Bronchial epithelial cell (primary cell): ENCODE measurements around the gene AP1S3. TPM values are rescaled to one million over a fixed set of nuclear protein-coding genes. Genes with fewer than 3 reads are reported as not detected.

ENCODE experiments used
- DNase-seq: peaks from one replicate; pipeline ENCODE4 v3.0.0-alpha.2; 2010; ENCODE audit warnings: low read depth
- FAIRE-seq: peaks from 2 replicates; lab custom pipeline; 2011; peaks lifted over from hg19 to GRCh38; lab: Jason Lieb, UNC
- H3K27me3 ChIP-seq: 2 replicates; pipeline ENCODE4 v1.5.1; 2011; ENCODE audit warnings: low read length; ENCODE audit not compliant: control insufficient read depth, insufficient read depth
- H3K36me3 ChIP-seq: 2 replicates; pipeline ENCODE4 v1.5.1; 2011; ENCODE audit warnings: low read length; ENCODE audit not compliant: control insufficient read depth, insufficient read depth
- H3K4me3 ChIP-seq: 2 replicates; pipeline ENCODE4 v1.5.1; 2011; ENCODE audit warnings: mild to moderate bottlenecking, low read depth, low read length, control low read depth
- total RNA-seq: library from RNA; depleted of rRNA; stranded (reverse); fragments of >200 nt; gene quantifications from 2 replicates; pipeline ENCODE4 v1.2.1, GENCODE V29; 2014
- TF ChIP-seq, protein P1 (sequence below): IDR thresholded peaks from 2 replicates; pipeline ENCODE4 v1.5.1; 2011; ENCODE audit warnings: mild to moderate bottlenecking, moderate library complexity, low read length, control low read depth, inconsistent platforms; ENCODE audit not compliant: insufficient read depth, severe bottlenecking

The AP1S3 gene
- total RNA-seq, 1 donor from 2014 or later: 59.5 TPM

DNA sequence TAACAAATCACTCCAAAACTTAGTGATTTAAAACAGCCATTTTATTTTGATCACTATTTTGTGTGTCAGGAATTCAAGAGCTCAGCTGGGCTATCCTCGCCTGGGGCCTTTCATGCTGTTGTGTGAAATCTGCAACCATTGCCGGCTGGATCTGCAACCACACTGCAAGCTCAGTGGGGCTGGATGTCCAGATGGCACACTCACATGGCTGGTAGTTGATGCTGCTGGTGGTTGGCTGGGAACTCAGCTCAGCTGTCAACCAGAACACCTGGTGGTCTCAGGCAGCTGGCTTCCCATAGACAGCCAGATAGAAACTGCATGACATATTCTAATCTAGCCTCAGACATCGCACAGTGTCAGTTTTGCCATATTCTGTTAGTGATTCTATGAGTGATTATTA is 30.6 kb upstream of the AP1S3 start:
- TF ChIP-seq, protein P1, sequence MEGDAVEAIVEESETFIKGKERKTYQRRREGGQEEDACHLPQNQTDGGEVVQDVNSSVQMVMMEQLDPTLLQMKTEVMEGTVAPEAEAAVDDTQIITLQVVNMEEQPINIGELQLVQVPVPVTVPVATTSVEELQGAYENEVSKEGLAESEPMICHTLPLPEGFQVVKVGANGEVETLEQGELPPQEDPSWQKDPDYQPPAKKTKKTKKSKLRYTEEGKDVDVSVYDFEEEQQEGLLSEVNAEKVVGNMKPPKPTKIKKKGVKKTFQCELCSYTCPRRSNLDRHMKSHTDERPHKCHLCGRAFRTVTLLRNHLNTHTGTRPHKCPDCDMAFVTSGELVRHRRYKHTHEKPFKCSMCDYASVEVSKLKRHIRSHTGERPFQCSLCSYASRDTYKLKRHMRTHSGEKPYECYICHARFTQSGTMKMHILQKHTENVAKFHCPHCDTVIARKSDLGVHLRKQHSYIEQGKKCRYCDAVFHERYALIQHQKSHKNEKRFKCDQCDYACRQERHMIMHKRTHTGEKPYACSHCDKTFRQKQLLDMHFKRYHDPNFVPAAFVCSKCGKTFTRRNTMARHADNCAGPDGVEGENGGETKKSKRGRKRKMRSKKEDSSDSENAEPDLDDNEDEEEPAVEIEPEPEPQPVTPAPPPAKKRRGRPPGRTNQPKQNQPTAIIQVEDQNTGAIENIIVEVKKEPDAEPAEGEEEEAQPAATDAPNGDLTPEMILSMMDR: no peak
- no peaks in the 10 kb centered on the region for H3K27me3 ChIP-seq
- FAIRE-seq (no peak), DNase-seq (no peak)
- H3K36me3 ChIP-seq: no peaks in the 10 kb centered on the region
- no peak overlapping the region for H3K4me3 ChIP-seq

DNA sequence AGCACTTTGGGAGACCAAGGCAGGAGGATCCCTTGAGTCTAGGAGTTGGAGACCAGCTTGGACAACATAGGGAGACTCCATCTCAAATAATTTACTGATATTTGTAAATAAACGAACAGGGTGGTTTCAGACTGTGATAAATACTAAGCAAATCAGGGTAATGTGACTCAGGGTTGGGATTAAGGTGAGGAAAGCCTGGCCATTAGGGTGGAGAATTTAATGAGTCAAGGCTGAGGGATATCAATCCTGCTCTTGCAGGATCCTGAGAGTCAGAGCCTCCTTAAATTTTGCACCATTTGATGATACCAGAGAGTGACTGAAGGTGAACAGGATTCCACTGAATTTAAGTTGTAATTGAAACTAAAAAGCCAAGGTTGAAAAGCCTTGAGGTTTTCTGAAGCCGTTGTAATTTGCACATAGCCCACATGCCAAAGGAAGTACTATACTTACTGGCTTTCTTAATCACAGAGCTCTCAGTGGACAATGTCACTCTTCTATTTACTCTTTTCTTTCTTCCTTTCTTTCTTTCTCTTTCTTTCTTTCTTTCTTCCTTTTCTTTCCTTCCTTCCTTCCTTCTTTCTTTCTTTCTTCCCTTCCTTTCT is 28.6 kb upstream of the AP1S3 start:
- Histone ChIP-seq H3K27me3 (no peaks in the 10 kb centered on the region), H3K36me3 (no peaks in the 10 kb centered on the region), H3K4me3 (no peak overlapping the region)
- DNase-seq: peak; percentile 84
- FAIRE-seq: no peak
- TF ChIP-seq, protein P1: no peak

DNA sequence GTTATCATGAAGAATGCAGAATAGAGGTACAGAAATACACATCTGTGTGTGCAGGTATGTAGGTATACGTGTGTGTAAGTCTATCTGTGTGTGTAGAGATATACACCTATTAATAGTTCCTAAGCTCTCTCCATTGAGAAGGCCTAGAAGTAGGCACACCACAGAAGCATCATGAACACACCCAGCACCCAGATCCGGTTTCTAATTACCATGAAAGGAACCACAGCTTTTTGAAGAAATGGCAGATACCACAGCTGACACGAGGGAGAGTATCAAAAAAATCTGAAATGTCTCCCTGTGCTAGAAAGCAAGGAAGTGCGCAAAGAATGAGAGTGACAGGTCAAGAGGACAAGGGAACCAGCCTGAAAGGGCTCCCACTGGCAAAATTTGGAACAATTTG is 27.7 kb upstream of the AP1S3 start:
- no peak for DNase-seq
- Histone ChIP-seq H3K36me3 (no peaks in the 10 kb centered on the region), H3K27me3 (no peaks in the 10 kb centered on the region), H3K4me3 (no peak overlapping the region)
- TF ChIP-seq, protein P1: no peak
- FAIRE-seq: no peak

DNA sequence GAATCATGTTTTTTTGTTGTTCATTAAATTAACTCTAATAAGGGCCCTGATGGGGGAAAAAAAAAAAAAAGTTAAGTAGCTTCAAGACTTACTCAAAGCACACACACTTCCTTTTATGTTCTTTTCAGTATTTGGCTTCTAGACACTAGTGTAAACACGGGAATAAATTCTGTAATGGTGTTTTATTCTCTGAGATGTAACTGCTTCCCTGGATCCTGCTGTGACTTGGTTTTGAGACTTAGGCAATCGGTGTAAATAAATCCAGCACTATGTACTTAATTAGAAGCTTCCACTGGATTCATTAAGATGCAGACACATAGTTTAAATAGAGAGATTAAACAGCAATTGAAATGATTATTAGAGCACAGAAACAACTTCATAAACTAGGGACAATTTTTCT is 26.1 kb upstream of the AP1S3 start:
- peak; percentile 25 for DNase-seq
- Histone ChIP-seq H3K27me3 (no peaks in the 10 kb centered on the region), H3K4me3 (no peak overlapping the region), H3K36me3 (no peaks in the 10 kb centered on the region)
- no peak for FAIRE-seq
- TF ChIP-seq, protein P1: no peak

DNA sequence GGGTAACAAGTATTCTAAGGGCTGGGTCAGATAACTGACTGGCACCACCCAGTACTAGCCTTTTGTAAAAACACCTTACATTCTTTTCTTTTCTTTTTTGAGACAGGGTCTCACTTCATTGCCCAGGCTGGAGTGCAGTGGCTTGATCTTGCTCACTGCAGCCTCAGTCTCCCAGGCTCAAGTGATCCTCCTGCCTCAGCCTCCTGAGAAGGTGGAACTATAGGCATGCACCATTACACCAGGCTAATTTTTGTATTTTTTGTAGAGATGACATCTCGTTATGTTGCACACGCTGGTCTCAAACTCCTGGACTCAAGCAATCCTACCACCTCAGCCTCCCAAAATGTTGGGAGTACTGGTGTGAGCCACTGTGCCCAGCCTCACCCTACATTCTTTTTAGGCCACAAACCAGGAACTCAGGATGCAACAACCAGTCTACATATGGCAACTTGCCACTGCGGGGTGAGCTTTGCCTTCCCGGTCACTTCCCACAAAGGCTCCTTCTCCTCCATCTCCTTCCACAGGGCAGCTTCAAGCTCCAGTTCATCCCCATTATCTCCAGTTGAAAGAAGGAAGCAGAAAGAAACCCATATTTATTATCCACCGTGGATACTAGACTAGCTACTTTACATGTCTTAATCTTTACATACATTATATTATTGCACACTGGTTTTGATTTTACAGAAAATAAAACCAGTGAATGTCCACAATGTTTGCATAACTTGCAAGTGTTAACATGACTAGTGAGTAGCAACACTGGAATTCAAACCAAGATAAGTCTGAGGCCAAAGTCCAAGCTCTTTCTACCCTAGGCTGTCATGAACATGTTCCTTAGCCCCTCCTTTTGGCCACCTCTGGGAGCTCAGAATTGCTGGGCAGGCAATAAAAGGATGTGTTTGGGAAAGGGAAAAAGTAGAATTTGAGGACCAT is 23.7 kb upstream of the AP1S3 start:
- DNase-seq: peak; percentile 97
- no peaks in the 10 kb centered on the region for H3K27me3 ChIP-seq
- no peak overlapping the region for H3K4me3 ChIP-seq
- FAIRE-seq: peak; percentile 36
- TF ChIP-seq, protein P1: peak; percentile 19
- no peaks in the 10 kb centered on the region for H3K36me3 ChIP-seq
